RPMI7951 (cell line): Measurements from ENCODE around the gene NOS1AP. TPM values are rescaled to one million over a fixed set of nuclear protein-coding genes. Genes with fewer than 3 reads are reported as not detected.
A peak's percentile ranks its signal among the peaks of the same experiment; 100 is the strongest.
"Not testable (repeated sequence)": the region's sequence is repeated elsewhere in the genome, so short reads cannot be mapped to it uniquely, and the experiment has no call there.

Experiments
- DNase-seq: peaks from one replicate; pipeline ENCODE4 v3.0.0-alpha.2; 2012; ENCODE audit warnings: low read depth
- total RNA-seq: library from RNA; depleted of rRNA; stranded (reverse); fragments of >200 nt; shearing (Covaris generic); gene quantifications from 2 replicates; pipeline ENCODE4 v1.2.3, GENCODE V29; 2014

NOS1AP gene
- total RNA-seq, 1 experiment from 2014 or later = not detected

DNA sequence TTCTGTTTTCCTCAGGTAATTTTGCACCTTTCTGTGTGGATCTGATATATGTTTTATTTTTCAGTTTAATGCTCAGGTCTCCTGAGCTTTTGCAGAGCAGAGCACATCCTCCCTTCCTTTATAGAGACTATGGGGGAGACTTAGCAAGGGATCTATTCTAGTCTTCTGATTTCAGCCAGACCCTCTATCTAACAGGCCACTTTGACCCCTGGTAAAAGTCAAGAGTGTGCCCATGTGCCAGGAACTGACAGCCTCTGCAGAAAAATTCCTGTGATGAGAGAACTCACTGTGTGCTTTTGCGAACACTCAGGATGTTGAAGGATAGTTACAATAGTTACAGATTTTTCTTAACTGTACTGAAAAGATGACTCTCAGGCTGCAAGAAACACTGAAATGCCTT is 123.3 kb downstream of the NOS1AP start:
- DNase-seq = no peak

- DNase-seq = no peak
Measured at GRCh38 chr1:162193221-162193620, 123.7 kb downstream of the NOS1AP start.

- no peak for DNase-seq
Measured at GRCh38 chr1:162193815-162194214, 124.3 kb downstream of the NOS1AP start.

- DNase-seq = no peak
Measured at GRCh38 chr1:162195567-162195966, 126.1 kb downstream of the NOS1AP start.

DNA sequence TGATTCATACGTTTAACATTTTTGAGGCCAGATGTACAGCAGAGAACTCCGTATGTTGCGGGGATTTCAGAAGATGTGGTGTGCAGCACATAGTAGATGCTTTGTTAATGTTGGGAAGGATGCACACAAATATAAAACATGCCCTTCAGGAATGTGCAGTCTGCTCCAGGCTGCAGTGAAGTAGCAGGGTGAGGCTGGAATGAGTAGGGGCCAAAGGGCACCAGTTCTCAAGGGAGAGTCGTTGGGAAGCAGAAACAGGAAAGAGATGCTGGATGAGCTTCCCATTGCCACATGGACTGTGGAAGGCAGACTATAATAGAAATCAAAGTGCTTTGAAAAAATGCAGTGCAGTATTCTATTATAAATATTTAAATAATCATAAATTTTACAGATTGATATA is 126.9 kb downstream of the NOS1AP start:
- no peak for DNase-seq

- no peak for DNase-seq
Measured at GRCh38 chr1:162197041-162197531, 127.6 kb downstream of the NOS1AP start.

DNA sequence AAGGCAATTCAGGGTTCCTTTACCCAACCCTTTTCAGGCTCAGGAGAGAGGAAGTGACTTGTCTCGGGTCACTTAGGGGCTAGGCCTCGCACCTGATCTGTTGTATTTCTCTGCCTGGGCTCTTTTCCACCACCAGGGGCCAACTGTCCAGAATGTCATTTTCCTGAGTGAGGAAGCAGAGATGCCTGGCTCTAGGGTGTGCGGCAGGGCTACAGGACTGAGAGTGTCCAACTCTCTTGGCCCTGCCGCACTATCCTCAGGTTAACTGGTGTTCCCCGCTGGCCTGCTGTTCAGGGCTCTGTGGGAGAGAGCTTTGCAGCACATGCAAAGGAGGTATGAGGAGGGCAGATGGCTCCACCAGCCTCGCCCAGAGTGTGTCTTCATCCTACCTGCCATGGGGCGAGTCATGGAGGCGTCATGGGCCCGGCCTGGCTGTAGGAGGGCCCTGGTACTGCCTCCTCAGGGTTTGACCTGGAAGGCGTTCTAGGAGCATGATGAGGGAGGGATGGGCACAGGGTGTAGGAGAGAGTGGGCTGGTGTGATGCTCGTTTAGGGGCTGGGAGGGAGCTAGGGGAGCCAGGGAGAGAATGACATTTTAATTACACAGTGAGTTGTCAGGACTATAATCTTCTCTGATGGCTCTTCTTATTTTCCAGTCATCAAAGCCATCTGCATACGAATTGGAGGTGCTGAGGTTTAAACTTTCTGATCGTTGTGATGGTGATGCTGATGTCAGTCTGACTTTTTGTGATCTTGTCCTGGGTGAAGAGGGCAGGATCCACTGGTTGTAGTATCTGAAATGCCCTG is 128.3 kb downstream of the NOS1AP start:
- DNase-seq = no peak

- DNase-seq = no peak
Measured at GRCh38 chr1:162200096-162200847, 130.8 kb downstream of the NOS1AP start.

DNA sequence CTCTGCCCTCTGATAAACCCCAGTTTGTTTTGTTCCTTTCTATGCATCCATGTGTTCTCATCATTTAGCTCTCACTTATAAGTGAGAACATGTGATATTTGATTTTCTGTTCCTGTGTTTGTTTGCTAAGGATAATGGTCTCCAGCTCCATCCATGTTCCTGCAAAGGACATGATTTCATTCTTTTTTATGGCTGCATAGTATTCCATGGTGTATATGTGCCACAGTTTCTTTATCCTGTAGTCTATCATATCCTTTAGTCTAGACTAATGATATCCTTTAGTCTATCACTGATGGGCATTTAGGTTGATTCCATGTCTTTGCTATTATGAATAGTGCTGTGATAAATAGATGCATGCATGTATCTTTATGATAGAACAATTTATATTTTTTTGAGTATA is 131.6 kb downstream of the NOS1AP start:
- DNase-seq = not testable (repeated sequence)

GRCh38 chr1:162204129-162204822 is 134.8 kb downstream of the NOS1AP start:
- DNase-seq = no peak

- DNase-seq = no peak
Measured at GRCh38 chr1:162204823-162205155, 135.3 kb downstream of the NOS1AP start.

GRCh38 chr1:162206300-162206699 is 136.8 kb downstream of the NOS1AP start:
- no peak for DNase-seq

DNA sequence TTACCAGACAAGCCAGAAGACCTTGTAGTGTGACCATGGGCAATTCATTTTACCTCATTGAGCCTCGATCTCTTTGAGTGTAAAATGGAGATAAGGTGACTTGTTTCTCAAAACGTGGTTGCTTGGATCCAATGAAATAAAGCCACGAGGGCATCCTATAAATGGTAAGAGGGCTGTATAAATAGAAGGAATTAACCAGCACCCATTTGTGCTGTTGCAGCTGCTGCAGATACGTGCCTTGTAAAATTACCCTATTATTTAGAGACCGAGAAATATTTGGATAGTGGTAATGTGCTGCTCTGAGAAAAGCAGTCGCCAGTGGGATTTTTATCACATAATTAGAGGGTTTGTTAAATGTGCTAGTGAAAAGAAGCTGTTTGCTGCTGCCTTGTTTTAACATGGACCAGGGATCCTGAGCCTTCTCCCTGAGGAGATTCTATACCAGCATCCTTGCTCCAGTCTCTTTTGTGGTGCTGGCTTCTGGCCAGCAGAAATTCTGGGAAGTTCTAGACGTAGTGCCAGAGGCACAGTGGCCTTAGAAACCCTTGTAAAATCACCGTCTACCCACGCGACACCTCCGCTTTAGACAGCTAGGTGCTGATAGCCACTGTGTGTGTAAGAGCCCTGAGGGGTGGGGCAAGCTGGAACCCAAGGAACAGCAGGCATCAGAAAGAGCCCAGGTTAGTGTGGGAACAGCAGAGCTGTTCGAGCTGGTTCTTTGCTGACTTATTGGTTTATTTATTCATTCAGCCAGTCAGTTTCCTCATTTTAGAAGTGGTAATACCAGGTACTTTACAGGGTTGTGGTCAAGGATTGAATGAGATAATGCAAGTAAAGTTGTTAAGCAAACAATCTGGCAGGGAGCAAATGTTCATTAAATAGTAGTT is 137.5 kb downstream of the NOS1AP start:
- DNase-seq = no peak

GRCh38 chr1:162207862-162208261 is 138.4 kb downstream of the NOS1AP start:
- no peak for DNase-seq

DNA sequence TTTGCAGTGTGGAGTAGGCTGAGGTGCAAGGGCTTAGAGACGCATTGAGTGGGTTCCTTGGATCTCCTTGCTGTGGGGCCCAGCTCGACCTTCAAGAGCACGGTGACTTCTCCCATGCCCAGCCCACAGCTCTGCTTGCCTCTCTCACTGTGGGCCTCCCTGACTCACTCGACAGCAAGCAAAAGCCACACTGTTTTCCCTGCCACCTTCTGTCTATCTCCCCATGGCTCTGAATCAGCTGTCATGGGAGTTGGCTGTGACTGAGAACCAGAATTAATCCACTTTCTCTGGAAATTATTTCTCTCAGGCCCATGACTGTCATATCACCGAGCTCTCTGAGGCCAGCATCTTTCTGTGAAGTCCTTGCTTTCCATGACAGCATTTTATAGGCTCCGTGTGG is 140.7 kb downstream of the NOS1AP start:
- DNase-seq = no peak

DNA sequence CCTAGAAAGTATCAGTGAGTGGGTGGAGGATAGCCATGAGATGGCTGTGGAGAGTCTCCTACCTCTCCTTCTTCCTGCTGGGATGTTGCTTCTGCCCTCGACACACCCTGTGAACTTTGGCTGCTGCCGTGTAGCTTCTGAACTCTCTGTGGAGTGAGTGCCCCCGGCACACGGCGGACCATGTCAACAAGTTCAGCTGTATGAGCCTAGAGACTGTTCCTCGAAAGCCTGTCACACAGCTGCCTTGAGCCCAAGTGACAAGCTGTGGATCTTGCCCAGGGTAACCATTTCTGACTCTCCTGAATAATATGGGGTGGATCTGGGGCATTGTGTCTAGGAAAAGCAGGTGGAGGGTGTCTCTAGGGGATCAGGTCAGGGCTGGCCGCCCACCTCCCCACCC is 143.2 kb downstream of the NOS1AP start:
- DNase-seq = no peak

- DNase-seq = peak; percentile 34
Measured at GRCh38 chr1:162213281-162213912, 143.9 kb downstream of the NOS1AP start.

DNA sequence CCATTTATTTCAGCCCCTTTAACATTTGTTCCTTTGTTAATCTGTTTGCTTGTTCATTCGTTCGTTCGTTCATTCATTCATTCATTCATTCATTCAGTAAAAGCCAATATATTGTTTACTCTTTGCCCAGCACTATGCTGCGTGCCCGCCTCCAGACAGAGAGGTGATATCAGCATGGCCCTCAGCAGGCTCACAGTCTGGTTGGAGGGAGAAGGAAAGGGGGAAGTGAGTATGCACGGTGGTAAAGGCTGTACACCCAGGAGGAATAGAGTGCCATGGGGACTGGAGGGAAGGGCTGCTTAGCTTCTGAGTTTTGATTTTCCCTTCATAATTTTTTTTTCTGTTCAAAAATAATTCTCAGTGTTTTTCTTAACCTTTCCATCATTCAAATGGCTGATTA is 144.7 kb downstream of the NOS1AP start:
- no peak for DNase-seq

DNA sequence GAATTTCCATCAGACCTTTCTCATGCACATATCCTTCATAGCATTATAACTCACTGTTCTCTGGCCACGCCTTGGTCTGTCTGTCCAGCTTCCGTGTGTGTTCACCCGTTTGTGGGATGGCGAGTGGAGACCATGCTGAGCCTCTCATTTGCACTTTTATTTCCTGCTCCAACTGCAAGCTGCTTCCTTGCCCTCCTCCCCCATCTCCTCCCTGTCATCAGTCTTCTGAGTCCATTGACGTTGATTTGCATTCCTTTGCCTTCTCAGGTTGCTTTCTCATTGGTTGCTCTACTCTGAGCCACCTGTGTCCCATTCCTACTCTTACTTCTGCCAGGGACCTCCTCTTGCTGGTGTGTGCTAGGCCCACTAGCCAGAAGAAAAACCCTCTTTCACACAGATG is 146.4 kb downstream of the NOS1AP start:
- DNase-seq = no peak

DNA sequence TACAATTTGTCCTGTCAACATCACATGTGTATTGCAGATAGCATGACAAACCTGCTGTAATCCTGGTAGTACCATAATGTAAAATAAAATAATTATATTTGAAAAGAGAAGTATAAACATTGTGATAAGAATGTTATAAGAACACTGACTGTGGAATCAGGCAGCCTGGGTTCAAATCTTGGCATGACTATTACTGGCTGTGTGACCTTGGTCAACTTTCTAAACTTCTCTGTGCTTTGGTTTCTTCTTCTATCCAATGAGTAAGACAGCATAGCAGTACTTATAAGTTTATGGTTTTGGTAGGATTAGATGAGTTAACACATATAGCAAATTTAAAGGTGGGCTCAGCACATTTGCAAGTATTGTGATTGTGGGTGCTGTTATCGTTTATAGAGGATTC is 147.1 kb downstream of the NOS1AP start:
- no peak for DNase-seq

DNA sequence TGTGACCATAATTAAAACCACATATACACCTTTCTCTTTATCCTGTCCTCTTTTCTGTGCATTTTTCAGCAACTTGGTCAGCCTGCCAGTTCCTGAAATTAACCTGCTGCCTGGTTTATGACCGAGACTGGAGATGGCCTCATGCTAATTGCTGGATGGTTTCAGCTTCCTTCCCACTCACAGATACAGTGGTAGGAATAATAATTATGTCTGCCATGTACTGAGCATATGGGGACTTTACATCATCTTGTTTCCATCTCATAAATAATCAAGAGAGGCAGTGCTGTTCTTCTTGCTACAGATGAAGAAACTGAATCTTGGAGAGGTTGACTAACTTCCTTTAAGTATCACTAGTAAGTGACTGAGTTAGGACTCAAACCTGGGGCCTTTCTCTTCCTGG is 148.2 kb downstream of the NOS1AP start:
- DNase-seq = no peak
